ENCODE data around the gene BEX4.
"Not testable (repeated sequence)": the region's sequence is repeated elsewhere in the genome, so short reads cannot be mapped to it uniquely, and the experiment has no call there.

Gene BEX4

GRCh38 chrX:103214870-103215424 lies at the start of gene BEX4:
BEX4 (plus strand) TSS chrX:103215108; CDS start chrX:103216154, 1,046 bp downstream.
- in situ Hi-C loops (cut with HindIII; ENCODE audit: low sequenced_read_pairs): no loop called here

GRCh38 chrX:103170216-103170615 lies 44.7 kb upstream of the BEX4 start:
- in situ Hi-C loops (cut with HindIII; ENCODE audit: low sequenced_read_pairs): no loop called here

GRCh38 chrX:103171353-103171752 lies 43.6 kb upstream of the BEX4 start:
- in situ Hi-C loops (cut with HindIII; ENCODE audit: low sequenced_read_pairs): no loop called here

- in situ Hi-C loops (cut with HindIII; ENCODE audit: low sequenced_read_pairs): not testable (repeated sequence)
Measured at GRCh38 chrX:103175256-103175655, 39.7 kb upstream of the BEX4 start.

- in situ Hi-C loops (cut with HindIII; ENCODE audit: low sequenced_read_pairs): no loop called here
Measured at GRCh38 chrX:103175944-103176753, 38.8 kb upstream of the BEX4 start.

- in situ Hi-C loops (cut with HindIII; ENCODE audit: low sequenced_read_pairs): no loop called here
Measured at GRCh38 chrX:103177556-103177955, 37.4 kb upstream of the BEX4 start.

GRCh38 chrX:103183912-103184311 lies 31.0 kb upstream of the BEX4 start:
- in situ Hi-C loops (cut with HindIII; ENCODE audit: low sequenced_read_pairs): no loop called here

GRCh38 chrX:103187953-103188475 lies 26.9 kb upstream of the BEX4 start:
- in situ Hi-C loops (cut with HindIII; ENCODE audit: low sequenced_read_pairs): no loop called here

GRCh38 chrX:103197721-103198306 lies 17.1 kb upstream of the BEX4 start:
- in situ Hi-C loops (cut with HindIII; ENCODE audit: low sequenced_read_pairs): no loop called here

GRCh38 chrX:103198668-103199067 lies 16.2 kb upstream of the BEX4 start:
- in situ Hi-C loops (cut with HindIII; ENCODE audit: low sequenced_read_pairs): not testable (repeated sequence)

- in situ Hi-C loops (cut with HindIII; ENCODE audit: low sequenced_read_pairs): no loop called here
Measured at GRCh38 chrX:103201041-103201440, 13.9 kb upstream of the BEX4 start.

GRCh38 chrX:103210056-103210455 lies 4.9 kb upstream of the BEX4 start:
- in situ Hi-C loops (cut with HindIII; ENCODE audit: low sequenced_read_pairs): no loop called here

- in situ Hi-C loops (cut with HindIII; ENCODE audit: low sequenced_read_pairs): no loop called here
Measured at GRCh38 chrX:103211012-103211715, 3.7 kb upstream of the BEX4 start.

- in situ Hi-C loops (cut with HindIII; ENCODE audit: low sequenced_read_pairs): no loop called here
Measured at GRCh38 chrX:103212749-103213457, 2.0 kb upstream of the BEX4 start.

- in situ Hi-C loops (cut with HindIII; ENCODE audit: low sequenced_read_pairs): no loop called here
Measured at GRCh38 chrX:103215425-103215991, 600 bp downstream of the BEX4 start.

GRCh38 chrX:103220511-103221323 lies 5.8 kb downstream of the BEX4 start:
- in situ Hi-C loops (cut with HindIII; ENCODE audit: low sequenced_read_pairs): no loop called here

- in situ Hi-C loops (cut with HindIII; ENCODE audit: low sequenced_read_pairs): not testable (repeated sequence)
Measured at GRCh38 chrX:103225918-103226317, 11.0 kb downstream of the BEX4 start.

- in situ Hi-C loops (cut with HindIII; ENCODE audit: low sequenced_read_pairs): no loop called here
Measured at GRCh38 chrX:103233263-103233662, 18.4 kb downstream of the BEX4 start.

GRCh38 chrX:103234869-103235268 lies 20.0 kb downstream of the BEX4 start:
- in situ Hi-C loops (cut with HindIII; ENCODE audit: low sequenced_read_pairs): no loop called here
